IPS DF 6.9 (cell line): ENCODE results near the gene PRAMEF11.
"Not testable (repeated sequence)": the region's sequence is repeated elsewhere in the genome, so short reads cannot be mapped to it uniquely, and the experiment has no call there.

Source experiments
- DNase-seq: peaks from one replicate; pipeline ENCODE4 v3.0.0-alpha.2; 2013; ENCODE audit warnings: low read depth, low spot score
- H3K27ac ChIP-seq: one replicate; pipeline ENCODE4 v1.5.1; 2013; ENCODE audit warnings: low read length, control low read depth
- H3K27me3 ChIP-seq: 2 replicates; pipeline ENCODE4 v1.6.1; 2013; ENCODE audit warnings: mild to moderate bottlenecking, low read length; ENCODE audit not compliant: control insufficient read depth, insufficient read depth
- H3K36me3 ChIP-seq: 2 replicates; pipeline ENCODE4 v1.6.1; 2013; ENCODE audit warnings: low read length; ENCODE audit not compliant: control insufficient read depth, insufficient read depth
- H3K4me1 ChIP-seq: 2 replicates; pipeline ENCODE4 v1.6.1; 2013; ENCODE audit warnings: low read length; ENCODE audit not compliant: control insufficient read depth, insufficient read depth
- H3K4me3 ChIP-seq: 2 replicates; pipeline ENCODE4 v1.5.1; 2013; ENCODE audit warnings: mild to moderate bottlenecking, low read length
- H3K9me3 ChIP-seq: 2 replicates; pipeline ENCODE4 v1.6.1; 2013; ENCODE audit warnings: low read length, inconsistent platforms; ENCODE audit not compliant: control insufficient read depth, insufficient read depth
- WGBS: extraction: QIAGEN DNeasy Blood & Tissue Kit; methylation state at CpG from one replicate; pipeline ENCODE4 v1.1.7; 2013; ENCODE audit warnings: mixed read lengths, missing lambda C conversion rate; ENCODE audit not compliant: insufficient read length, insufficient coverage; 5-methylcytosine and 5-hydroxymethylcytosine counted together

The PRAMEF11 gene

DNA sequence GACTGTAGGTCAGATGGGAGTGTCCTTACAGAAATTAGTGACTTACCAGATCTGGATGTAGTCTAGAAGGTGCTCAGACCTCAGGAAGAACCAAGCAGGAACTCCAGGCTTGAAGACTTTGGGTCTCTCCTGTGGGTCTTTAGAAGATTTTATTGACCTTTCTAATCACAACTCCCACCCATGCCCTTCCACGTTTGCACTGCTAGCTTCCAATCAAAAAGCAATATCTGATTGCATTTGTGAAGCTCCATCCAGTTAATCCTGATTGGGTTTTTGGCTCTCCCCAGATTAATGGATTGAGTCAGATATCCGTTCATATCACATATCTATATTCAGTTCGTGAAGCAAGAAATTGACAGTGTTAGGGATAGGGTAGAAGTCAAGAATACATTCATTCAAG lies at the start of gene PRAMEF11:
Gene PRAMEF11, minus strand, starts transcription at position 101 of the 400 bp plus-strand sequence. CDS start 2,621 bp downstream, outside the sequence.
- not testable (repeated sequence) for H3K27me3 ChIP-seq, H3K36me3 ChIP-seq, DNase-seq, H3K4me1 ChIP-seq, H3K9me3 ChIP-seq, H3K4me3 ChIP-seq, H3K27ac ChIP-seq
- WGBS, result no CpG with 5 or more reads among the region's 3 CpGs

GRCh38 chr1:12878453-12878852 lies 47.2 kb upstream of the PRAMEF11 start:
- WGBS, result no CpG with 5 or more reads among the region's 4 CpGs
- not testable (repeated sequence) for H3K27ac ChIP-seq

GRCh38 chr1:12863131-12863880 lies 32.1 kb upstream of the PRAMEF11 start:
- H3K27ac ChIP-seq, H3K27me3 ChIP-seq, DNase-seq, H3K9me3 ChIP-seq, H3K36me3 ChIP-seq, H3K4me1 ChIP-seq, H3K4me3 ChIP-seq: not testable (repeated sequence)
- WGBS, result no CpG with 5 or more reads among the region's 7 CpGs

More at GRCh38 chr1:12878453-12878852, 47.2 kb upstream of the PRAMEF11 start:
- H3K4me1 ChIP-seq, DNase-seq, H3K4me3 ChIP-seq, H3K9me3 ChIP-seq, H3K36me3 ChIP-seq, H3K27me3 ChIP-seq: not testable (repeated sequence)

GRCh38 chr1:12856786-12857185 lies 25.6 kb upstream of the PRAMEF11 start, which contains the start of gene PRAMEF2:
PRAMEF2 (plus strand) TSS chr1:12857086; CDS start chr1:12859010, 1,924 bp downstream.
- not testable (repeated sequence) for H3K36me3 ChIP-seq, H3K4me3 ChIP-seq, H3K27ac ChIP-seq, DNase-seq, H3K27me3 ChIP-seq, H3K9me3 ChIP-seq, H3K4me1 ChIP-seq
- WGBS, result no CpG with 5 or more reads among the region's 2 CpGs

GRCh38 chr1:12851779-12852178 lies 20.6 kb upstream of the PRAMEF11 start:
- DNase-seq, result no peak
- Histone ChIP-seq H3K4me1 (no peaks in the 10 kb centered on the region), H3K27me3 (no peaks in the 10 kb centered on the region), H3K27ac (no peak overlapping the region), H3K36me3 (no peaks in the 10 kb centered on the region), H3K4me3 (no peak overlapping the region), H3K9me3 (no peaks in the 10 kb centered on the region; the same call in 1 of the 2 replicates)
- WGBS, result no CpG with 5 or more reads among the region's 4 CpGs

- not testable (repeated sequence) for H3K27ac ChIP-seq
- no CpG with 5 or more reads among the region's 7 CpGs for WGBS
Observed at GRCh38 chr1:12848620-12849019, 17.4 kb upstream of the PRAMEF11 start, which contains the start of gene HNRNPCL1. HNRNPCL1 (minus strand) TSS chr1:12848720; CDS start chr1:12848289, 431 bp downstream.

GRCh38 chr1:12833251-12833650 lies 2.0 kb upstream of the PRAMEF11 start:
- not testable (repeated sequence) for H3K4me1 ChIP-seq, H3K36me3 ChIP-seq, DNase-seq, H3K27ac ChIP-seq, H3K27me3 ChIP-seq, H3K4me3 ChIP-seq, H3K9me3 ChIP-seq
- WGBS, result no CpG with 5 or more reads among the region's 2 CpGs

More at GRCh38 chr1:12848620-12849019, 17.4 kb upstream of the PRAMEF11 start, which contains the start of gene HNRNPCL1:
- H3K4me3 ChIP-seq, H3K4me1 ChIP-seq, DNase-seq, H3K27me3 ChIP-seq, H3K36me3 ChIP-seq, H3K9me3 ChIP-seq: not testable (repeated sequence)

DNA sequence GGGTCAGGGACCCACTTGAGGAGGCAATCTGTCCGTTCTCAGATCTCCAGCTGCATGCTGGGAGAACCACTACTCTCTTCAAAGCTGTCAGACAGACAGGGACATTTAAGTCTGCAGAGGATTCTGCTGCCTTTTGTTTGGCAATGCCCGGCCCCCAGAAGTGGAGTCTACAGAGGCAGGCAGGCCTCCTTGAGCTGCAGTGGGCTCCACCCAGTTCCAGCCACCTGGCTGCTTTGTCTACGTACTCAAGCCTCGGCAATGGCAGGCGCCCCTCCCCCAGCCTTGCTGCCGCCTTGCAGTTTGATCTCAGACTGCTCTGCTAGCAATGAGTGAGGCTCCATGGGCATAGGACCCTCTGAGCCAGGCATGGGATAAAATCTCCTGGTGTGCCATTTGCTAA lies 12.1 kb downstream of the PRAMEF11 start:
- H3K9me3 ChIP-seq, H3K4me3 ChIP-seq, DNase-seq, H3K36me3 ChIP-seq, H3K27me3 ChIP-seq, H3K4me1 ChIP-seq, H3K27ac ChIP-seq: not testable (repeated sequence)
- WGBS, result no CpG with 5 or more reads among the region's 6 CpGs

DNA sequence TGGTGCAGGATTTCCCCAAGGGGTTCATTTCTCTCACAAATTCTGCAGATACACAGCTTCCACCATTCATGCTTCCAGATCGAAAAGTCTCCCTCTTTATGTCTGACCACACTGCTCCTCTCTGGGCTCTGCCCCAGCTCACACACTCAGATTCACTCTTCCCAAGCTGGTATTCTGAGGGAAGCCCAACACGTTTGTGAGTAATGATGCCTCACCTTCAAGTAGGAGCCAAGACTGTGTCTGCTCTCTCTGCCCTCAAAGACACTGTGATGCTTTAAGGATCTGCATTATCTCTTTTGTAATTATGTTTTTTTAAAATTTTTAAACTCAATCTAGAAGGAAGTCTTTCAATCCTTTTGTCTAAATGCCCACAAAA lies 19.8 kb downstream of the PRAMEF11 start:
- Histone ChIP-seq H3K36me3 (no peaks in the 10 kb centered on the region), H3K27me3 (no peaks in the 10 kb centered on the region), H3K4me3 (no peak overlapping the region), H3K9me3 (peaks cover 2% of the 10 kb centered on the region; the same call in 1 of the 2 replicates), H3K27ac (no peak overlapping the region), H3K4me1 (no peaks in the 10 kb centered on the region; the same call in 1 of the 2 replicates)
- DNase-seq, result no peak
- WGBS, result no CpG with 5 or more reads among the region's 2 CpGs

DNA sequence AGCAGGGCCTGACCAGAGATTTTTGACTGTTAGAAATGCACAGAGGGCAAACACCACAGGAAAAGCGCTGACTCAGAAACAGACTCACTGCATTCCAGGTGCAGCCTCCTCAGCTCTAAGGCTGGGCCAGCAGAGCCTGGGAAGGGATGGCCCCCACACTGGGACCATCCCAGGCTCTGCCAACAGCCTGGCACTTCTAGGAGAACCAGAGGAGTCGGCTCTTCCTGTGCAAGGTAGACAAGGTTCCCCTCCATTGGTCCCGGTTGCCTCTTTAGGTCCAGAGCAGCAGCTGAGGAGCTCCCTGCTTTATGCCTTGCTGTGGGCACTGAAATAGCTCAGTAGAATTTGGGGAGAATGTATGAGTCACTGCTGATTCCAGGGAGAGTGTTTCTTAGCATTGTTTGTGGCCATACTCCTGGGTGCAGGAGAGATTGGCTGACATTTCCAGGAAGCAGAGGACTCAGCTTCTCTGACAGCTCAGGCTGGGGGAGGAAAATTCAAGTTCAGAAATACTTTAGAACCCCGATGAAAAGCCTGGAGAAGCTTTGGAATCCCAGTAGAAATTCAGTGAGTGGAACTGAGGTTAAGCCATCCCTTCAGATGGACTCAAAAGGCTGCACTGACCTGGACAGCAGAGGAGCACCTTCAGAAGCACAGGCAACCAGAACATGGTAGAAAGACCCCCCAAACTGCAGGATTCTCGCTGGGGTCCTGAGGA lies 20.4 kb downstream of the PRAMEF11 start:
- H3K36me3 ChIP-seq, result no peaks in the 10 kb centered on the region
- H3K27me3 ChIP-seq, result no peaks in the 10 kb centered on the region
- H3K4me3 ChIP-seq, result no peak overlapping the region
- H3K27ac ChIP-seq, result no peak overlapping the region
- no peaks in the 10 kb centered on the region; the same call in 1 of the 2 replicates for H3K4me1 ChIP-seq
- peaks cover 2% of the 10 kb centered on the region; the same call in 1 of the 2 replicates for H3K9me3 ChIP-seq
- no peak for DNase-seq
- WGBS, result no CpG with 5 or more reads among the region's 5 CpGs
